HEK293 (cell line): Measurements from ENCODE around the gene CDK14.

Source experiments
- ELK4 ChIP-seq: IDR thresholded peaks from 2 replicates; pipeline ENCODE4 v1.6.1; 2011; ENCODE audit warnings: mild to moderate bottlenecking, low read depth, low read length, borderline replicate concordance
- GLIS2 ChIP-seq: fragments of 450-650 bp; formaldehyde crosslinking; IDR thresholded peaks from 2 replicates; pipeline ENCODE4 v1.5.1; 2016; ENCODE audit warnings: missing biosample characterization, missing genetic modification characterization
- ZNF324 ChIP-seq: fragments of 450-650 bp; formaldehyde crosslinking; IDR thresholded peaks from 2 replicates; pipeline ENCODE4 v1.5.1; 2016; ENCODE audit warnings: missing biosample characterization, missing genetic modification characterization
- ZNF398 ChIP-seq: fragments of 450-650 bp; formaldehyde crosslinking; IDR thresholded peaks from 2 replicates; pipeline ENCODE4 v1.5.1; 2017; ENCODE audit warnings: missing biosample characterization, missing genetic modification characterization
- ZNF629 ChIP-seq: fragments of 450-650 bp; formaldehyde crosslinking; IDR thresholded peaks from 2 replicates; pipeline ENCODE4 v1.5.1; 2017; ENCODE audit warnings: missing biosample characterization, missing genetic modification characterization
- TF ChIP-seq, protein P1 (sequence below): fragments of 450-650 bp; formaldehyde crosslinking; IDR thresholded peaks from 2 replicates; pipeline ENCODE4 v1.5.1; 2016; ENCODE audit warnings: missing biosample characterization, missing genetic modification characterization

GRCh38 chr7:91168871-91169829 is 573.0 kb downstream of the CDK14 start:
- TF ChIP-seq ZNF324: no peak
- no peak for TF ChIP-seq ELK4
- no peak for TF ChIP-seq ZNF629 (tag by site-specific recombination)
- TF ChIP-seq, protein P1, sequence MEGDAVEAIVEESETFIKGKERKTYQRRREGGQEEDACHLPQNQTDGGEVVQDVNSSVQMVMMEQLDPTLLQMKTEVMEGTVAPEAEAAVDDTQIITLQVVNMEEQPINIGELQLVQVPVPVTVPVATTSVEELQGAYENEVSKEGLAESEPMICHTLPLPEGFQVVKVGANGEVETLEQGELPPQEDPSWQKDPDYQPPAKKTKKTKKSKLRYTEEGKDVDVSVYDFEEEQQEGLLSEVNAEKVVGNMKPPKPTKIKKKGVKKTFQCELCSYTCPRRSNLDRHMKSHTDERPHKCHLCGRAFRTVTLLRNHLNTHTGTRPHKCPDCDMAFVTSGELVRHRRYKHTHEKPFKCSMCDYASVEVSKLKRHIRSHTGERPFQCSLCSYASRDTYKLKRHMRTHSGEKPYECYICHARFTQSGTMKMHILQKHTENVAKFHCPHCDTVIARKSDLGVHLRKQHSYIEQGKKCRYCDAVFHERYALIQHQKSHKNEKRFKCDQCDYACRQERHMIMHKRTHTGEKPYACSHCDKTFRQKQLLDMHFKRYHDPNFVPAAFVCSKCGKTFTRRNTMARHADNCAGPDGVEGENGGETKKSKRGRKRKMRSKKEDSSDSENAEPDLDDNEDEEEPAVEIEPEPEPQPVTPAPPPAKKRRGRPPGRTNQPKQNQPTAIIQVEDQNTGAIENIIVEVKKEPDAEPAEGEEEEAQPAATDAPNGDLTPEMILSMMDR (tag by site-specific recombination): no peak
- no peak for TF ChIP-seq ZNF398 (tag by site-specific recombination)
- no peak for TF ChIP-seq GLIS2 (tag by site-specific recombination)
